AG04450 (cell line): ENCODE results near the gene WDFY3. TPM values are rescaled to one million over a fixed set of nuclear protein-coding genes. Genes with fewer than 3 reads are reported as not detected.

Experiments
- CTCF ChIA-PET: fragments of 300-600, 350-600 bp; formaldehyde crosslinking; extraction: SDS; loops from one replicate; lab custom pipeline; 2022; ENCODE audit warnings: antibody characterized with exemption, inconsistent platforms; lab: Charles Lee
- POLR2A ChIA-PET: fragments of 350-600 bp; formaldehyde crosslinking; extraction: SDS; loops from one replicate; lab custom pipeline; 2021; ENCODE audit warnings: antibody characterized with exemption, inconsistent platforms; lab: Yijun Ruan, JAX
- DNase-seq: peaks from one replicate; pipeline ENCODE4 v3.0.0-alpha.2; 2011; ENCODE audit warnings: low read depth, low spot score
- H3K27ac ChIP-seq: one replicate; pipeline ENCODE4 v1.5.1; 2012; ENCODE audit warnings: low read depth, low read length, control low read depth
- H3K27me3 ChIP-seq: one replicate; pipeline ENCODE4 v1.6.0; 2012; ENCODE audit warnings: low read length; ENCODE audit not compliant: control insufficient read depth, insufficient read depth
- H3K4me3 ChIP-seq: 2 replicates; pipeline ENCODE4 v1.5.1; 2011; ENCODE audit warnings: mild to moderate bottlenecking, low read depth, low read length, control low read depth
- H3K9me3 ChIP-seq: 2 replicates; pipeline ENCODE4 v1.5.1; 2012; ENCODE audit warnings: low read length; ENCODE audit not compliant: control insufficient read depth, insufficient read depth
- CTCF ChIP-seq: IDR thresholded peaks from 2 replicates; pipeline ENCODE4 v1.5.1; 2011; ENCODE audit warnings: low read depth, low read length, control low read depth, inconsistent platforms
- polyA plus RNA-seq: library from polyadenylated mRNA; depleted of rRNA; stranded (reverse); fragments of >200 nt; gene quantifications from 2 replicates; pipeline ENCODE4 v1.2.3, GENCODE V29; 2011

The WDFY3 gene
- polyA plus RNA-seq, 1 experiment, result 31.5 TPM

- CTCF ChIA-PET, result no interaction called here
- Histone ChIP-seq H3K9me3 (no peaks in the 10 kb centered on the region), H3K27me3 (no peaks in the 10 kb centered on the region), H3K27ac (no peak overlapping the region), H3K4me3 (no peak overlapping the region)
- POLR2A ChIA-PET, result no interaction called here
- no peak for TF ChIP-seq CTCF
- no peak for DNase-seq
These were observed 114.4 kb downstream of the WDFY3 start for GRCh38 chr4:84852081-84852480.

GRCh38 chr4:84849051-84849640, 117.3 kb downstream of the WDFY3 start:
- DNase-seq, result no peak
- POLR2A ChIA-PET, result interaction anchor here (0.6 kb wide), 1 partner anchor 1024 kb away, joined by 3 read pairs; no protein-coding TSS in a partner anchor
- H3K9me3 ChIP-seq, result no peaks in the 10 kb centered on the region
- no peak overlapping the region for H3K4me3 ChIP-seq
- H3K27ac ChIP-seq, result no peak overlapping the region
- no peak for TF ChIP-seq CTCF
- CTCF ChIA-PET, result interaction anchor here (0.8 kb wide), 1 partner anchor 10 kb away, joined by 3 read pairs; no protein-coding TSS in a partner anchor
- H3K27me3 ChIP-seq, result no peaks in the 10 kb centered on the region

- TF ChIP-seq CTCF, result no peak
- CTCF ChIA-PET, result interaction anchor here (0.6 kb wide), 1 partner anchor 19 kb away, joined by 7 read pairs; no protein-coding TSS in a partner anchor
- no peak for DNase-seq
- H3K9me3 ChIP-seq, result no peaks in the 10 kb centered on the region
- no peaks in the 10 kb centered on the region for H3K27me3 ChIP-seq
- H3K27ac ChIP-seq, result no peak overlapping the region
- POLR2A ChIA-PET, result no interaction called here
- no peak overlapping the region for H3K4me3 ChIP-seq
These were observed 118.1 kb downstream of the WDFY3 start for GRCh38 chr4:84848432-84848831.

- POLR2A ChIA-PET, result no interaction called here
- CTCF ChIA-PET, result no interaction called here
- no peak for TF ChIP-seq CTCF
These were observed 118.5 kb downstream of the WDFY3 start for GRCh38 chr4:84847978-84848377.

GRCh38 chr4:84846985-84847384, 119.5 kb downstream of the WDFY3 start:
- ChIA-PET CTCF (no interaction called here), POLR2A (no interaction called here)
- Histone ChIP-seq H3K9me3 (no peaks in the 10 kb centered on the region), H3K4me3 (no peak overlapping the region), H3K27me3 (no peaks in the 10 kb centered on the region), H3K27ac (no peak overlapping the region)
- DNase-seq, result no peak
- TF ChIP-seq CTCF, result no peak

More at GRCh38 chr4:84847978-84848377, 118.5 kb downstream of the WDFY3 start:
- H3K4me3 ChIP-seq, result no peak overlapping the region
- no peak overlapping the region for H3K27ac ChIP-seq
- H3K27me3 ChIP-seq, result no peaks in the 10 kb centered on the region
- DNase-seq, result no peak
- H3K9me3 ChIP-seq, result no peaks in the 10 kb centered on the region
